GM19467 (cell line): Measurements from ENCODE around the gene CYP19A1.
A peak's percentile ranks its signal among the peaks of the same experiment; 100 is the strongest.
"Not testable (repeated sequence)": the region's sequence is repeated elsewhere in the genome, so short reads cannot be mapped to it uniquely, and the experiment has no call there.

Source experiments
- ATAC-seq: cut with Tn5 transposase; IDR thresholded peaks from one replicate; pipeline ENCODE4 v1.9.1; 2021; ENCODE audit warnings: mild to moderate bottlenecking, moderate library complexity; ENCODE audit not compliant: unreplicated experiment

CYP19A1 gene

DNA sequence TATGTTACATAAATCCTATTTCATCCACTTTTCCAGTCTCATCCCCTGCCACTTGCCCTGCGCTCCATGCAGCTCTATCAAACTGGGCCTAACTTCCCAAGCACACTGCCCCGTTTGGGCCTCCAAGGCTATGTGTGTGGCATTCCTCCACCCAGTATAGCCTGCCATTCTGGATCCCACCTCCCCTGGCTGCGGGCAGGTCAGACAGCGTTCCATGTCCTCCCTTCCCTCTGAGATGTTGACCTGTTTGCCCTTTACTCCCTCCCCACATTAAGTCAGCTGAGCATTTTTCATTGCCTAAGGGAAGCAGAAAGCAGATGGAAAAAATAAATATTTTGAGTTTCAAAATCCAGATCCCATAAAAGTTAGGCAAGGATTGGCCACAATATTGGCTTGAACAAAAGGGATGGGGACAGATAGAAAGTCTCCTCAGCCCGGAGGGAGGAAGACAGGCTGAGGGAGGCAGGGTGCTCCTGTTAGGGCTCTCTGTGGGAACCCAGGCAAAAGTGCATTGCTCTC lies 73.3 kb downstream of the CYP19A1 start:
- ATAC-seq, result no peak

GRCh38 chr15:51263726-51264125 lies 74.7 kb downstream of the CYP19A1 start:
- no peak for ATAC-seq

DNA sequence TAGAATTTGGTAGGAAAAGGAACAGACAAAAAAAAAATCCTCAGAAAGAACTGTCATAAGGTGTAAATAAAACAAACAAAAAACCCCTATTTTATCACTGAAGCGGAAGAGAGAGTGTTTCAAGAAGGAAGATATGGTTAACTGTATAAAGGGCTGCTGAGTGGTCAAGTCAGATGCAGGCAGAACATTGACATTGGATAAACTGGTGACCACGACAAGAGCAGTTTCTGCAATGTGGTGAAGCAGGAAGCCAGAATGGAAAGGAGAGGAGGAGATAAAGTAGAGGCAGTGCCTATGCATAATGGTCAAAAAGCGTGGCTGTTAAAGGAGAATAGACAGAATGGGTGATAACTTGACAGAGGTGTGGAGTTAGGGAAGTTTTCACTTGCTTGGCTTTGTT lies 75.3 kb downstream of the CYP19A1 start:
- no peak for ATAC-seq

- no peak for ATAC-seq
Measured at GRCh38 chr15:51262463-51262862, 75.9 kb downstream of the CYP19A1 start.

- not testable (repeated sequence) for ATAC-seq
Measured at GRCh38 chr15:51261113-51261512, 77.3 kb downstream of the CYP19A1 start.

DNA sequence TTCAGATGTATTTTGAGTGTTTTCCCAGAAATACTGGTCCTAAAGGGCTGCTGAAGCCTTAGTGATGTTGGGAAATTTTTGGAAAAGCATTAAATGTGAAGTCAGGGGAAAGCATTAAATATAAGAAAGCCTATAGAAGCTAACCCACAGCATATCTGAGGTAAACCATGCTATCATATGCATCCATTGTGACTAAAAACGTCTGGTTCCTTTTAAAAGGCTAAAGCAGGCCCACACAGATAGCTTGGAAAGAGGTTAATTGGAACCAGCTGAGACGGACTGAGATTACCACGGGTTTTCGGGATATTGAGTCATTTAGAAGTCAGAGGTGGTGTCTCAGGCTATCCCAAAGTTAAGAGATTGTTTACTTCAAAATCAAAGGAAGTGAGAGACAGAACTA lies 78.2 kb downstream of the CYP19A1 start:
- no peak for ATAC-seq

GRCh38 chr15:51255533-51255932 lies 82.9 kb downstream of the CYP19A1 start:
- no peak for ATAC-seq

- no peak for ATAC-seq
Measured at GRCh38 chr15:51253366-51253765, 85.0 kb downstream of the CYP19A1 start.

GRCh38 chr15:51252671-51253070 lies 85.7 kb downstream of the CYP19A1 start:
- ATAC-seq, result no peak

- ATAC-seq, result no peak
Measured at GRCh38 chr15:51251556-51251955, 86.8 kb downstream of the CYP19A1 start.

GRCh38 chr15:51250217-51251011 lies 88.0 kb downstream of the CYP19A1 start:
- ATAC-seq, result no peak

DNA sequence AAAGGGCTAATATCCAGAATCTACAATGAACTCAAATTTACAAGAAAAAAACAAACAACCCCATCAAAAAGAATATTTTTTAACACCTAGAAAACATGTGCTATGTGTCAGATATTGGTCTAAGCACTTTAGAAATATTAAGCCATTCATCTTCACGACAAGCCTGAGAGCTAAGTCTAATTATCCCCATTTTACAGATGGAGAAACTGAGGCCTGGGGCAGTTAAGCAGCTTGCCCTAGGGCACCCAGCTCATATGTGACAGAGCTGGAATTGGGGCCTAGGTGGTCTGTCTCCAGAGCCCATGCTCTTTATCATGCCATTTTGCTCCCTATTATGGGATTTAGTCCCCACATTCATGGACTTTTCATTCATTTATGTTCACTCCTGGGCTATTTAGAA lies 92.8 kb downstream of the CYP19A1 start:
- ATAC-seq, result no peak

- no peak for ATAC-seq
Measured at GRCh38 chr15:51244423-51244869, 94.0 kb downstream of the CYP19A1 start.

GRCh38 chr15:51243774-51244173 lies 94.6 kb downstream of the CYP19A1 start:
- no peak for ATAC-seq

DNA sequence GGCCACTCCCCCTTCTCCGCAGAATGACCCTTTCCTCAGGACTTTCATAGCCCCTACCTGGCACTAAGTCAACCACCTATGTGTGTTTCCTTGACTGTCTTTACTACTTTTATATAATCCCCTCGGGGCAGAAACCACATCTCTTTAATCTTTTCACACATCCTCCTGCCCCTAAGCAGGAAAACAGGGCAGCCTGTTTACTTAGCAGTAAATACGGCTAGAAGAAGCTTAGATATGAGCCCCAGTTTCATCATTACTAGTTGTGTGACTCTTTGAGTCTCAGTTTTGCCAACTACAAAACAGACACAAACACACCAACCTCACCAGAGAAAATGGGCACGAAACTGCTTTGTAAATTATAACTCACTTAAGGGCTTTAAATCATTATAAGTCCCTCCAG lies 98.3 kb downstream of the CYP19A1 start:
- ATAC-seq, result no peak

GRCh38 chr15:51237816-51238215 lies 100.6 kb downstream of the CYP19A1 start:
- ATAC-seq, result no peak

DNA sequence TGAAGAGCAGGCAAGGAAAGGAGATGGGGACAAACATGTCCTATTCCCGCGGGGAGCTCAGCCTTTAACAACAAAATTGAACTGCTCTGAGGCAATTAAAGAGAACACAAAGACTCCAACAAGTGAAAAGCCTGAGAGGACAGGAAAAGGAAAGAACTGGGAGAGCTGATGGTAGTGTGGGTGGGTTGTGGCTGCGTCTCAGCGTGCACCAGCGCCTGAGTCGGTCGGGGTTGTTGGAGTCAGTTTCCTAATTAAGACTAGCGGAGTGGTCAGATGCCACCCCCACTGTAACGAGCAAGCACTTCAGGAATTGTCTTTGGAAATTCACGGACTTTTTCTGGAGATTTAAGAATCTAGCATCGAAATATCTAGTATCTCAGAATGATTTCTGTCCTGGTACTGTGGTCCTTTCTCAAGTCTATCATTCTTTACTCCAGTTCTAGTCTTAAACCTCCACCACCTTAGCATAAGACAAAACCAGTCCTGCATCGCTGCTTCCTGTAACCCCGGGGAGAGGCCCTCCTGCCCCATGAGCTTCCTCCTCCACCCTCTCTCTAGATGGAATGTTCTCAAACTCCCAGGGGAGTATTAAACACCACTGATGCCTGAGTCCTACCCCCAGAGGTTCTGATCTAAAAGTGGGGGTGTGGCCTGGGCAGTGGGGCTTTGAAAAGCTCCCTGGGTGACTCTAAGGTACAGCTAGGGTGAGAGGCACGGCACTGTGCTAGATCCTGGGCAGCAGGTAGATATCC lies 104.0 kb downstream of the CYP19A1 start:
- ATAC-seq, result no peak

- no peak for ATAC-seq
Measured at GRCh38 chr15:51232581-51232980, 105.8 kb downstream of the CYP19A1 start.

DNA sequence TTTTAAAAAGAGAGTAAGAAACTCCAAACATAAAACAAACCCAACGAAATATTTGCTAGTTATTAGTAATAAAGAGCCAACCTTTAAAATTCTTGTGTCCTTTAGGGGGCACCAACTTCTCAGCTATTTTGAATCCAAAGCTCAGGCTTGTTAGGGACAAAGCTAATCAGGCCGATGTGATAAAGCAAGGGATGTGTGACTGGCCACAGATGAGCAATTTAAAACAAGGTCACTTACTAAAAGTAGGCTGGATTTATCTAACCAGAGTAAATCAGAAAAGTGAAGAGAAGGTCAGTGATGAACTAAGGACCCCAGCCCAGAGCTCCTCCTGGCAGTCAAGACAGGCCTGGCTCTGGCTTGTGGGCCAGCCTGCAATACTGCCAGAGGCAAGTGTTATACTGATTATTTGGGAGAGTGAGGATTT lies 108.5 kb downstream of the CYP19A1 start:
- ATAC-seq, result no peak

DNA sequence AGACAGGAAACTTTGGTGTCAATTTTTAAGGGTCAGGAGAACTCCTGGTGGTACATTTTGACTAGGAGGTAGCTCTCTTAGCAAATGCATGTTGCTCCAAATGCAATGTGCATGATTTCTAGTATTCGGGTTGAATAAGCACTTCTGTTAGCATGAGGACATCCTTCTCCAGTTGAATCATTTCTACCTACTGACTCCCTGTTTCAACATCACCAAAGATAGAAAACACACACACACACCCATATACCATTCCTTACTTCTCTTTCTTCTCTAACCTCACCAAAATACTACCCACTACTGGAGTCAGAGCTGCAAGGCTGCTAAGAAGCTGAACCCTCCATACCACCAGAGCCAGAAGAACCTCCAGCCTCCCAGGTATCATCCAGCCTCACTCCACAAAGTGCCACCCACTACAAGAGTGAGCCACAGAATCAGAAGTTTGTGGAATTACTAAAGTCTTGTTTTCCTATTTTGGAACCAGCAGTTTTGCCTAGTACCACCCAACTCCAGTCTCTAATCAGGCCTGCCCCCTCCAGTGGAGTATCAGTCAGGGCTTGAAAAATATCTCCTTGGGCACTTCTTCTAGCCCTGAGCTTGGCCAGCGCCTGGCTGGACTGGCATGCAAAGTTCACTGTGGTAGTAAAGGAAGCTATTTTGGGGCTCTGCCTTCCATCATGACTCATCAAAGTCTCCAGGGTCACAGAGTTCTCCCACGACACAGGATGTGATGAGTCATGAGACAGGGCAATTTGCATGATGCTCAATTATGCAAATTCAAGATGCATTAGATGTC lies 110.3 kb downstream of the CYP19A1 start:
- ATAC-seq, result peak; percentile 78

DNA sequence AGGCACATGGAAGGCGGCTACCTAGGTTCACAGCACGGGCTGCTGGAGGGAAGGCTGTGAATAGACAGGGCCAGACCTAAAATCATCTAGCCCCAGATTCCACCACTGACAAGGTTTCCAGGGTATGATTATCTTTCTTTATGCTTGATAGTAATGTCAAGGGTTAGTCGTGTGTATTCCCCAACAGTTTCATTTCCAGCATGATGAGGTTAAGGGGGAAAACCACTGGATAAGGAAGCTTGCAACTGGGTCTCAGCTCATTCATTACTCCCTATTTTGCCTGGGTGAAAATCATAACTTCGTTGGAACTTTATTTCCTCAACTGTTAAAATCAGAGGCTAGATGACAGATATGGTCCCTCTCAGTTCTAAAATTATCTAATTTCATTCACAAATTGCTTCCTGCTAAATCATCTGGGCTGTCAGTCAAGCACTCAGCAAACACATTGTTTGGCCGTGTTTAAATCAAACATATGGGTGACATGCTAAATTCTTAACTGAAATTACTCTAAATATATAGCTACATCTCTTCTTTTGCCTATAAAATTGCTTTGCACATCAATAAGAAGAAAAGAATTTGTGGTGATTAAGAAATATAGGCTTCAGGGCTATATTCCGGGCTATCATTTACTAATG lies 111.7 kb downstream of the CYP19A1 start:
- no peak for ATAC-seq
